H1 (cell line): ENCODE data around the gene PIK3R4. TPM values are rescaled to one million over a fixed set of nuclear protein-coding genes. Genes with fewer than 3 reads are reported as not detected.

Experiments used
- GTF2F1 ChIP-seq: IDR thresholded peaks from 2 replicates; pipeline ENCODE4 v1.6.1; 2012; ENCODE audit warnings: low read depth, low read length, improper control_type of control experiment, borderline replicate concordance
- PHF8 ChIP-seq: fragments of 200-600 bp; sonication (generic); conservative IDR thresholded peaks from 2 replicates; pipeline ENCODE4 v1.7.1; 2012; ENCODE audit warnings: low read depth, mild to moderate bottlenecking, inconsistent platforms, low read length, moderate library complexity
- RBBP5 ChIP-seq: IDR thresholded peaks from 2 replicates; pipeline ENCODE4 v1.7.1; 2012; ENCODE audit warnings: low read depth, mild to moderate bottlenecking, inconsistent platforms, low read length, moderate library complexity, borderline replicate concordance
- SIN3A ChIP-seq, 2 experiments: IDR thresholded peaks in 1 of 2; conservative IDR thresholded peaks in 1 of 2; 2 replicates each; pipeline ENCODE4 v1.6.1; 2011 to 2012; ENCODE audit warnings: low read length in 2 of 2, improper control_type of control experiment in 1 of 2, low read depth in 1 of 2, mild to moderate bottlenecking in 1 of 2
- SRF ChIP-seq: IDR thresholded peaks from 2 replicates; pipeline ENCODE4 v1.6.1; 2011; ENCODE audit warnings: mild to moderate bottlenecking, low read depth, low read length, moderate library complexity
- polyA plus RNA-seq, 7 experiments: library from polyadenylated mRNA; depleted of rRNA in 3 of 7; stranded (reverse) in 5 of 7; unstranded in 2 of 7; fragments of >200 nt in 5 of 7; fragments of 200-250 nt in 2 of 7; gene quantifications; 1 replicate in 5 of 7; 2 replicates in 1 of 7; 4 replicates in 1 of 7; pipeline versions ENCODE4 v1.2.1 to v1.2.3, GENCODE V29; 2011 to 2013; ENCODE audit warnings: missing spikeins in 2 of 7, mixed read lengths in 2 of 7
- total RNA-seq: library from RNA; stranded (reverse); fragmentation: NEBNext Ultra II Directional; extraction: Animal tissue kit (Norgen Biotek cat#: 25700); gene quantifications from 2 replicates; pipeline ENCODE4 v1.2.1, GENCODE V29; 2021

Gene PIK3R4
- total and polyA plus RNA-seq, 2 of the 8 experiments (the other 6 are each of a cell fraction or from before 2014, with no cell fraction given), result 43.8 to 87.4 TPM

DNA sequence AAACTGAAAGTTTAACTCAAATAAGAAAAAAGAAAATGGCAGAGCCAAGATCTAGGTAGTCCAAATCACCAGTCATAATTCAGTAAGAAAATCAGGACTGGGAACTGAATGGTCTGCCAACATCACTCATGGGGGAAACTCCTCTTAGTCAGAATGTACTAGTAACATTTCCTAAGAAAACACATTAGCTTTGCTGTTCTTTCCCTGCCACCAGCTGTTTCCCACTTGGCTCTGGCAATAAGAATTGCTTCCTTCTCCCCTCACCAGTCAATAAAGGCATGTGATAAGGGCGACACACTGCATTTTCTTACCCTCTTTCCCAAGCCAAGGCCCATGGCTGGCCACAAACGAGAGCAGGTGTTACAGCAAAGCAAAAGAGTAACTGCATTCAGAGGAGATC, 46.1 kb downstream of the PIK3R4 start (continued):
- TF ChIP-seq GTF2F1 (no peak), SIN3A (conservative IDR thresholded peaks at IDR 0.05 in 1 of 2, IDR thresholded peaks at IDR 0.05 in 1 of 2; ENCODE audit: low read depth in 1 of 2, low read length in 2 of 2) (no peak), RBBP5 (no peak), SRF (no peak), PHF8 (no peak)
